ENCODE data around the gene RRAD.

RRAD gene

GRCh38 chr16:66913081-66913480 is 12.3 kb downstream of the RRAD start:
- no peak for DNase-seq

- DNase-seq = no peak
These were observed 13.5 kb downstream of the RRAD start for GRCh38 chr16:66911801-66912200.

- DNase-seq = no peak
These were observed 14.2 kb downstream of the RRAD start for GRCh38 chr16:66911112-66911511.

- DNase-seq = no peak
These were observed 15.0 kb downstream of the RRAD start for GRCh38 chr16:66910175-66910940.

GRCh38 chr16:66908762-66909559 is 16.4 kb downstream of the RRAD start:
- DNase-seq = no peak

- DNase-seq = no peak
These were observed 17.2 kb downstream of the RRAD start for GRCh38 chr16:66908116-66908515.

GRCh38 chr16:66906916-66907836 is 18.2 kb downstream of the RRAD start:
- no peak for DNase-seq

GRCh38 chr16:66905633-66906539 is 19.4 kb downstream of the RRAD start:
- DNase-seq = peak; percentile 17

- DNase-seq = no peak
These were observed 20.3 kb downstream of the RRAD start for GRCh38 chr16:66904846-66905632.

GRCh38 chr16:66904428-66904845 is 20.9 kb downstream of the RRAD start:
- DNase-seq = no peak

GRCh38 chr16:66903544-66904427 is 21.5 kb downstream of the RRAD start:
- DNase-seq = no peak

GRCh38 chr16:66902648-66903543 is 22.4 kb downstream of the RRAD start:
- DNase-seq = no peak

- DNase-seq = no peak
These were observed 23.7 kb downstream of the RRAD start for GRCh38 chr16:66901626-66902025.

- DNase-seq = no peak
These were observed 24.5 kb downstream of the RRAD start for GRCh38 chr16:66900721-66901441.

GRCh38 chr16:66899945-66900710 is 25.2 kb downstream of the RRAD start:
- DNase-seq = peak; percentile 72

- DNase-seq = no peak
These were observed 25.9 kb downstream of the RRAD start for GRCh38 chr16:66899310-66899944.

- DNase-seq = no peak
These were observed 26.4 kb downstream of the RRAD start for GRCh38 chr16:66898933-66899309.

Data from fibroblast of upper back skin (primary cell).